HUES48 (cell line): ENCODE measurements around the gene KANSL1.
"Not testable (repeated sequence)": the region's sequence is repeated elsewhere in the genome, so short reads cannot be mapped to it uniquely, and the experiment has no call there.

Source experiments
- H3K27ac ChIP-seq: one replicate; pipeline ENCODE4 v1.7.0; 2013; ENCODE audit warnings: low read depth, low read length, inconsistent platforms
- H3K27me3 ChIP-seq: 2 replicates; pipeline ENCODE4 v1.6.1; 2013; ENCODE audit warnings: mild to moderate bottlenecking, low read length; ENCODE audit not compliant: control insufficient read depth, insufficient read depth
- H3K36me3 ChIP-seq: 2 replicates; pipeline ENCODE4 v1.6.1; 2013; ENCODE audit warnings: low read length; ENCODE audit not compliant: control insufficient read depth, insufficient read depth
- H3K4me1 ChIP-seq: 2 replicates; pipeline ENCODE4 v1.6.1; 2013; ENCODE audit warnings: mild to moderate bottlenecking, low read length; ENCODE audit not compliant: control insufficient read depth, insufficient read depth
- H3K4me3 ChIP-seq: 2 replicates; pipeline ENCODE4 v1.5.1; 2013; ENCODE audit warnings: mild to moderate bottlenecking, low read depth, low read length
- H3K9ac ChIP-seq: 2 replicates; pipeline ENCODE4 v1.6.1; 2013; ENCODE audit warnings: mild to moderate bottlenecking, low read depth, low read length, moderate library complexity
- H3K9me3 ChIP-seq: 2 replicates; pipeline ENCODE4 v1.6.1; 2013; ENCODE audit warnings: low read length; ENCODE audit not compliant: control insufficient read depth, insufficient read depth

Gene KANSL1

DNA sequence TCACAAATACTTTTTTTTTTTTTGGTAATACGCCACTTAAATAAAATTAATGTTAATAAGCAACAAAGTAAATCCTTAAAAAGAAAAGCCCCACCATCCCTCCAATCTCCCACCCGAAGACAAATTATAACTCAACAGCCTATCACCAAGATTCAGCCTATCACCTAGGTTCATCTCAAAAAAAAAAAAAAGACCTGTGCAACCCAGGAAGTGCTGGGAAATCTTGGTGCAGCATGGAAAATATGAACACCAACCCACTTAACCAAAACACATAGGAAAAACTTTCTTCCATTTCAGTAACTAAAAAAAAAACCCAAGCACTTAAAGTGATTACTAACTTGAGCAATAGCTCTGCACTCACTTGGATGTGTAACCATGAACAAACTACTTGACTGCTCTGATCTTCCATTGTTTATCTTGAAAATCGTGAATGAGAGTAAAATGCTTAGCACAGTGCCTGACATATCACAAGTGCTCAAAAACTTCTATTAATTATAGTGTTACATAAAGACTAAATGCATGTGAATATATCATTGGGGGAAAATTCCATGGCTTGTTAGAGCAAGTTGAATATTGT is 103.8 kb downstream of the KANSL1 start:
- H3K36me3 ChIP-seq, result peaks cover 59% of the 10 kb centered on the region
- no peak overlapping the region for H3K9ac ChIP-seq
- H3K9me3 ChIP-seq, result no peaks in the 10 kb centered on the region
- no peak overlapping the region for H3K27ac ChIP-seq
- no peaks in the 10 kb centered on the region for H3K4me1 ChIP-seq
- H3K27me3 ChIP-seq, result no peaks in the 10 kb centered on the region
- no peak overlapping the region for H3K4me3 ChIP-seq

DNA sequence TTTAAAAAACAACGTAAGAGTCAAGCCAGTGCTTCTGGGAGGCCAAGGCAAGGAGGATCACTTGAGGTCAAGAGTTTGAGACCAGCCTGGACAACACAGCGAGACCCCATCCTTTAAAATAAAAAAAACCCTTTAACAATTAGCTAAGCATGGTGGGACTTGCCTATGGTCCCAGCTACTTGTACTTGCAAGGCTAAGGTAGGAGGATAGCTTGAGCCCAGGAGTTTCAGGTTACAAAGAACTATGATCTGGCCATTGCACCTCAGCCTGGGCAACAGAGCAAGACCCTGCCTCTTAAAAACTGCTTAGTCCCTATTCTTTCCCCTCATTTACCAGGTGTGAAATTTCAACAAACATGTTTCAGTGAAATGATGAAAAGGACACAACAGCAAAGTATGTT is 104.6 kb downstream of the KANSL1 start:
- H3K27ac ChIP-seq, result no peak overlapping the region
- H3K4me1 ChIP-seq, result no peaks in the 10 kb centered on the region
- H3K9ac ChIP-seq, result no peak overlapping the region
- peaks cover 50% of the 10 kb centered on the region for H3K36me3 ChIP-seq
- H3K27me3 ChIP-seq, result no peaks in the 10 kb centered on the region
- H3K4me3 ChIP-seq, result no peak overlapping the region
- no peaks in the 10 kb centered on the region for H3K9me3 ChIP-seq

DNA sequence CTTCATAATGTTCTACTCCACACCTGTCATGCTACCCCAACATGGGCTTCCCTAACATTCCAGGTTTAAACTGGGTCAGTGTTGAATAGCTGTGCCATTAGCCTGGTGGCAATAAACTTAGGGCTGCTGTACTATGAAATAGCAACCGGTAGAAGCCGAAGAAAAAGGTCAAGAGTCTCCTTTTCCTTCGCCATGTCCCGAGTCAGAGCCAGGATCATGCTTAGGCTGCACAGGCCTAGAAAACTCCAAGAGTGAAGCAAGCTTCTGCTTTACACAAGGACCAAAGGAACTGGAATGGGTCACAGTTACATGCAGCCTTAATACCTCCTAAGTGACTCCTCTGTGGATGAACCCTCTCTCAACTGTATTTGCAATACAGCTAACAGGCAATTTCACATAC is 105.4 kb downstream of the KANSL1 start:
- H3K27ac ChIP-seq, H3K4me3 ChIP-seq, H3K9me3 ChIP-seq, H3K27me3 ChIP-seq, H3K9ac ChIP-seq, H3K4me1 ChIP-seq: not testable (repeated sequence)
- H3K36me3 ChIP-seq, result peaks cover 43% of the 10 kb centered on the region

- Histone ChIP-seq H3K9me3 (no peaks in the 10 kb centered on the region), H3K27me3 (no peaks in the 10 kb centered on the region), H3K36me3 (peaks cover 43% of the 10 kb centered on the region), H3K4me1 (0 out of 2 replicates have a peak, but pooled peaks cover 4% of the 10 kb centered on the region), H3K27ac (no peak overlapping the region), H3K9ac (no peak overlapping the region), H3K4me3 (no peak overlapping the region)
Observed at GRCh38 chr17:46086821-46087220, 106.4 kb downstream of the KANSL1 start.

DNA sequence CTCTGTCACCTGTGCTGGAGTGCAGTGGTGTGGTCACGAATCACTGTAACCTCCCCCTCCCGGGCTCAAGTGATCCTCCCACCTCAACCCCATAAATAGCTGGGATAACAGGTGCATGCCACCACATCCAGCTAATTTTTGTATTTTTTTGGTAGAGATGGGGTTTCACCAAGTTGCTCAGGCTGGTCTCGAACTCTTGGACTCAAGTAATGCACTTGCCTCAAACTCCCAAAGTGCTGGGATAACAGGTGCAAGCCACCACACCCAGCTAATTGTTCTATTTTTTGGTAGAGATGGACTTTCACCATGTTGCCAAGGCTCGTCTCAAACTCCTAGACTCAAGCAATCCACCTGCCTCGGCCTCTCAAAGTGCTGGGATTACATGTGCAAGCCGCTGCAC is 107.7 kb downstream of the KANSL1 start:
- Histone ChIP-seq H3K9me3 (no peaks in the 10 kb centered on the region), H3K36me3 (peaks cover 41% of the 10 kb centered on the region), H3K4me1 (0 out of 2 replicates have a peak, but pooled peaks cover 5% of the 10 kb centered on the region), H3K9ac (no peak overlapping the region), H3K4me3 (no peak overlapping the region), H3K27me3 (no peaks in the 10 kb centered on the region), H3K27ac (no peak overlapping the region)

DNA sequence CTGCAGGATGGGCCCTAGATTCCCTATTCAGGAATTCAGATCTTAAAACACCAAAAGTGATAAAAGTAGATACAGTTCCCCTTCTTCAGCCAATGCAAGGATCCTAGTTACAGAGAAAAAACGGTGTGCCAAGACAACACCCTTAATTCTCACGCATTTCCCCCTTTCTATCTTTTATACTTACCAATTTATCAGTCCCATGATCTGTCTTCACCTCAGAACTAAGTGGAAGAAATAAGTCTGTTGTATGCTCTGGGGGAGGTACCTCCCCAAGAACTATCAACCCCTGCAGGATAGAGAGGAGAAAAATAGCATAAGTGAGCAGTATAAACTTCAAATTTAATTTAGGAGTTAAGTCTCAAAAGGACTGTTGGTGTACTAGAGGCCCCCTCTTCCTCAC is 111.0 kb downstream of the KANSL1 start:
- no peak overlapping the region for H3K27ac ChIP-seq

DNA sequence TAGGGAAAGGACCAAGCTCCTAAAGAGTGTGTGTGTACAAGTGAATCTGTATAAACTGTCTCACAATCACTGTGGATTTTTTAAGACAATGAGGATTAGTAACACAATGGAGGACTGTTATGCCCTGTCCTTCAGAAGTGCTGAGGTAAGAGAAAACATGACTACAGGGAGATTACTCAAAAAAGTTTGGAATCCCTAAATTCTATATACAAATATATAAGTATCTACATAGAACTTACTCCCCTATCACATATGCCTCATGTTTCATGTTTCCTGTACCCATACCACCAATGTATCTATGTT is 112.3 kb downstream of the KANSL1 start:
- no peak overlapping the region for H3K27ac ChIP-seq
- H3K36me3 ChIP-seq, result peaks cover 45% of the 10 kb centered on the region
- 0 out of 2 replicates have a peak, but pooled peaks cover 5% of the 10 kb centered on the region for H3K4me1 ChIP-seq
- no peak overlapping the region for H3K9ac ChIP-seq
- no peaks in the 10 kb centered on the region for H3K27me3 ChIP-seq
- no peak overlapping the region for H3K4me3 ChIP-seq
- H3K9me3 ChIP-seq, result no peaks in the 10 kb centered on the region

More for the DNA sequence above, 111.0 kb downstream of the KANSL1 start:
- H3K36me3 ChIP-seq, result peaks cover 42% of the 10 kb centered on the region
- no peaks in the 10 kb centered on the region for H3K9me3 ChIP-seq
- no peak overlapping the region for H3K9ac ChIP-seq
- H3K27me3 ChIP-seq, result no peaks in the 10 kb centered on the region
- no peak overlapping the region for H3K4me3 ChIP-seq
- H3K4me1 ChIP-seq, result 0 out of 2 replicates have a peak, but pooled peaks cover 5% of the 10 kb centered on the region

DNA sequence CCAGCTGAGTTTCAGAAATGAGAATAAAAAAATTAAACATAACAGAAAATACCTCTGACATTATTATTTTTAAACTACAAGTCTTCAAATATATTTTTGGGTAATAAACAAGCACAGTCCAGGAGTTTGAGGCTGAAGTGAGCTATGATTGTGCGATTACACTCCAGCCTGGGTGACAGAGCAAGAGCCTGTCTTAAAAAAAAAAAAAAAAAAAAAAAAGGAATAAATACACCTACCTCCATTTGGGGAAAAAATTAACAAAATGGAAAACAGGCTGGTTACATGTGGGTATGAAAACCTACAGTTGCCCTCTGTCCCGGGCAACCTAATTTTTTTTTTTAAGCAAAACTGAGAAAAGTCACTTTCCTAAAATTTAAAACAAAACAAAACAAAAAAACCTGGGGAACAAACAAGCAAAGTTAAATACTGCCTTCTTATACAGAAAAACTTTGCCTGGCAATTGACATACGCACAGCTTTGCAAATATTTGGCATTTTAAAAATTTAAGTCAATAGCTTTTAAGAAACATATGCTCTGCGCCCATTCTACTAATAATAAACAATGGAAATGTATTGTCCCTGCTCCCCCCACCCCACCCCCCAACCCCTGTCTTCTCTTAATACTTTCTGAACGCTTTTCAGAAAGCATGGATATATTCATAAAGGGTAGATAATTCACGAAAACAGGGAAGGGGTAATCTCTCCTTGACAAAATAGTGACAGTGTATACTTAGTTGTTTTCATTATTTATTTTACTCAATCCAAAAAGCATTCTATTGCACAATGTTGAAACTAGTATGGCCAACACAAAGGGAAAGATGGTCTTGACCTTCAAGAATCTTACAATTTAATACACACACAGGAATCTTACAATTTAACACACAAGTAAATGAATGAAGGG is 112.9 kb downstream of the KANSL1 start:
- H3K4me3 ChIP-seq, result no peak overlapping the region
- peaks cover 50% of the 10 kb centered on the region for H3K36me3 ChIP-seq

GRCh38 chr17:46078675-46079074 is 114.6 kb downstream of the KANSL1 start:
- Histone ChIP-seq H3K27ac (no peak overlapping the region), H3K36me3 (peaks cover 61% of the 10 kb centered on the region), H3K4me1 (peaks cover 16% of the 10 kb centered on the region; the same call in 1 of the 2 replicates), H3K9me3 (no peaks in the 10 kb centered on the region), H3K4me3 (no peak overlapping the region), H3K27me3 (no peaks in the 10 kb centered on the region), H3K9ac (no peak overlapping the region)

More for the DNA sequence above, 112.9 kb downstream of the KANSL1 start:
- Histone ChIP-seq H3K27me3 (no peaks in the 10 kb centered on the region), H3K27ac (no peak overlapping the region), H3K4me1 (0 out of 2 replicates have a peak, but pooled peaks cover 5% of the 10 kb centered on the region), H3K9ac (no peak overlapping the region), H3K9me3 (no peaks in the 10 kb centered on the region)

GRCh38 chr17:46074540-46074939 is 118.7 kb downstream of the KANSL1 start:
- H3K9me3 ChIP-seq, result no peaks in the 10 kb centered on the region
- no peak overlapping the region for H3K4me3 ChIP-seq
- H3K4me1 ChIP-seq, result peaks cover 39% of the 10 kb centered on the region
- no peaks in the 10 kb centered on the region for H3K27me3 ChIP-seq
- H3K27ac ChIP-seq, result no peak overlapping the region
- no peak overlapping the region for H3K9ac ChIP-seq
- peaks cover 46% of the 10 kb centered on the region for H3K36me3 ChIP-seq

DNA sequence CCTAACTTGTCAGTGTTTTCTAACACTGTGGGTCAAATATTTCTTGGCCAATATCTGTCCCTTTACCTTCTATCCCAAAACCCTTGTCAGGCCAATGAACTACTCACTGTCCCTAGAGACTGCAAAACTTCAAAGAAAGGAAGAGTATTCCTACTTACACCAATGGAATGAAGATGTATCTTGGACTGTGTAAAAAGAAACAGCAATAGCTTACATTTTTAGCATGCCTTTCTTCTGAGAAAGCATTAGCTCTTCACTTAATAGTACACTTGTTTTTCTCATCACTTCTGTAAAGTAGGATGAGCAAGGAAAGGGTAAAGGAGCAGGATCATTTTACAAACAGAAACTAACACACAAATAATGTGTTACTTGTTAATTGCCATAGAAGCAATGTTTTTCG is 120.2 kb downstream of the KANSL1 start:
- no peaks in the 10 kb centered on the region for H3K9me3 ChIP-seq
- H3K27ac ChIP-seq, result no peak overlapping the region
- peaks cover 44% of the 10 kb centered on the region for H3K36me3 ChIP-seq
- H3K27me3 ChIP-seq, result no peaks in the 10 kb centered on the region
- H3K4me1 ChIP-seq, result peaks cover 39% of the 10 kb centered on the region
- no peak overlapping the region for H3K9ac ChIP-seq
- H3K4me3 ChIP-seq, result no peak overlapping the region
